ENCODE results near the gene KCNQ1. TPM values are rescaled to one million over a fixed set of nuclear protein-coding genes. Genes with fewer than 3 reads are reported as not detected.

The KCNQ1 gene
- total and polyA plus RNA-seq, 2 donors (not counting 3 experiments of a cell fraction or from before 2014, with no cell fraction given), result 0.07 to 0.09 TPM

DNA sequence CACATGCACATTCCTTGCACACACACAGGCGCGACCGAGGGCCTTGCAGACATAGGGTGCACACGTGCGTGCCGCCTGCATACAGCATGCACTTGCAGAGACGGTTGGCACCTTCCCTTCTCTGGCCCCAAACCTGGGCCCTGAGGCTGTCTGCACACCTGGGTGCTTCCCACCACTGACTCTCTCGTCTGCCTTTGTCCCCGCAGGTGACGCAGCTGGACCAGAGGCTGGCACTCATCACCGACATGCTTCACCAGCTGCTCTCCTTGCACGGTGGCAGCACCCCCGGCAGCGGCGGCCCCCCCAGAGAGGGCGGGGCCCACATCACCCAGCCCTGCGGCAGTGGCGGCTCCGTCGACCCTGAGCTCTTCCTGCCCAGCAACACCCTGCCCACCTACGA is 402.8 kb downstream of the KCNQ1 start:
- DNase-seq (ENCODE audit: low read depth, low spot score) (no peak), FAIRE-seq (no peak)
- CTCF ChIA-PET, result no interaction called here
- dilution Hi-C loops (cut with MboI; ENCODE audit: extremely low pct_ligation_motif_present, low sequenced_read_pairs) (no loop called here), intact Hi-C loops (cut with micrococcal nuclease) (no loop called here)
- H3K4me1 ChIP-seq (ENCODE audit: control insufficient read depth, extremely low read depth, insufficient read depth, low read length), result no peaks in the 10 kb centered on the region
- TF ChIP-seq POLR2A (IDR thresholded peaks at IDR 0.05; ENCODE audit: low read depth, low read length) (no peak), POLR2AphosphoS5 (IDR thresholded peaks at IDR 0.05; ENCODE audit: insufficient read depth, low read depth, low read length) (no peak), GATA2 (IDR thresholded peaks at IDR 0.05; ENCODE audit: insufficient read depth, insufficient read length, low read depth, low read length) (no peak), FOS (IDR thresholded peaks at IDR 0.05; ENCODE audit: borderline replicate concordance, insufficient read depth, low read length) (no peak), MYC (IDR thresholded peaks at IDR 0.05; ENCODE audit: low read depth, low read length) (no peak)
- no peak overlapping the region for H2AFZ ChIP-seq (ENCODE audit: low read depth, low read length)
- no peaks in the 10 kb centered on the region for H3K36me3 ChIP-seq (ENCODE audit: control insufficient read depth in 2 of 2, extremely low read depth in 1 of 2, insufficient read depth in 2 of 2, low read length in 2 of 2)
- H3K4me2 ChIP-seq (ENCODE audit: insufficient read depth, low read length), result no peak overlapping the region
- BruUV-seq (replicated peaks), result no TSS peak
- POLR2A ChIA-PET, result no interaction called here
- no peaks in the 10 kb centered on the region for H4K20me1 ChIP-seq (replicated peaks; ENCODE audit: control insufficient read depth, extremely low read depth, insufficient read depth, low read length)
- H3K27me3 ChIP-seq (ENCODE audit: control insufficient read depth in 2 of 2, insufficient read depth in 2 of 2, low read length in 2 of 2), result no peaks in the 10 kb centered on the region
- H3K9me1 ChIP-seq (replicated peaks; ENCODE audit: control insufficient read depth, extremely low read depth, insufficient read depth, low read length), result no peaks in the 10 kb centered on the region
- H3K27ac ChIP-seq (ENCODE audit: insufficient read depth, low read depth, low read length), result no peak overlapping the region
- no peak overlapping the region for H3K4me3 ChIP-seq (replicated peaks in 1 of 3; ENCODE audit: insufficient read depth in 1 of 3, low read depth in 1 of 3, low read length in 3 of 3)
- H3K9me3 ChIP-seq (replicated peaks; ENCODE audit: control insufficient read depth, insufficient read depth, low read length), result no peaks in the 10 kb centered on the region
- no peaks in the 10 kb centered on the region for H3K79me2 ChIP-seq (ENCODE audit: control insufficient read depth, insufficient read depth, low read length)
- H3K9ac ChIP-seq (replicated peaks; ENCODE audit: extremely low read depth, insufficient read depth, low read length), result no peak overlapping the region

DNA sequence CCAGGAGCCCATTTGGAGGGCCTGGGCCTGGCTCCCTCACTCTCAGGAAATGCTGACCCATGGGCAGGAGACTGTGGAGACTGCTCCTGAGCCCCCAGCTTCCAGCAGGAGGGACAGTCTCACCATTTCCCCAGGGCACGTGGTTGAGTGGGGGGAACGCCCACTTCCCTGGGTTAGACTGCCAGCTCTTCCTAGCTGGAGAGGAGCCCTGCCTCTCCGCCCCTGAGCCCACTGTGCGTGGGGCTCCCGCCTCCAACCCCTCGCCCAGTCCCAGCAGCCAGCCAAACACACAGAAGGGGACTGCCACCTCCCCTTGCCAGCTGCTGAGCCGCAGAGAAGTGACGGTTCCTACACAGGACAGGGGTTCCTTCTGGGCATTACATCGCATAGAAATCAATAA is 403.7 kb downstream of the KCNQ1 start:
- intact Hi-C loops (cut with micrococcal nuclease) (no loop called here), dilution Hi-C loops (cut with MboI; ENCODE audit: extremely low pct_ligation_motif_present, low sequenced_read_pairs) (no loop called here)
- H3K36me3 ChIP-seq (ENCODE audit: control insufficient read depth in 2 of 2, extremely low read depth in 1 of 2, insufficient read depth in 2 of 2, low read length in 2 of 2), result no peaks in the 10 kb centered on the region
- no peak overlapping the region for H3K4me3 ChIP-seq (replicated peaks in 1 of 3; ENCODE audit: insufficient read depth in 1 of 3, low read depth in 1 of 3, low read length in 3 of 3)
- no peaks in the 10 kb centered on the region for H3K9me3 ChIP-seq (replicated peaks; ENCODE audit: control insufficient read depth, insufficient read depth, low read length)
- no peak for FAIRE-seq
- no peaks in the 10 kb centered on the region for H3K9me1 ChIP-seq (replicated peaks; ENCODE audit: control insufficient read depth, extremely low read depth, insufficient read depth, low read length)
- no peak overlapping the region for H3K9ac ChIP-seq (replicated peaks; ENCODE audit: extremely low read depth, insufficient read depth, low read length)
- no peaks in the 10 kb centered on the region for H3K79me2 ChIP-seq (ENCODE audit: control insufficient read depth, insufficient read depth, low read length)
- DNase-seq (ENCODE audit: low read depth, low spot score), result no peak
- TF ChIP-seq, protein P1, sequence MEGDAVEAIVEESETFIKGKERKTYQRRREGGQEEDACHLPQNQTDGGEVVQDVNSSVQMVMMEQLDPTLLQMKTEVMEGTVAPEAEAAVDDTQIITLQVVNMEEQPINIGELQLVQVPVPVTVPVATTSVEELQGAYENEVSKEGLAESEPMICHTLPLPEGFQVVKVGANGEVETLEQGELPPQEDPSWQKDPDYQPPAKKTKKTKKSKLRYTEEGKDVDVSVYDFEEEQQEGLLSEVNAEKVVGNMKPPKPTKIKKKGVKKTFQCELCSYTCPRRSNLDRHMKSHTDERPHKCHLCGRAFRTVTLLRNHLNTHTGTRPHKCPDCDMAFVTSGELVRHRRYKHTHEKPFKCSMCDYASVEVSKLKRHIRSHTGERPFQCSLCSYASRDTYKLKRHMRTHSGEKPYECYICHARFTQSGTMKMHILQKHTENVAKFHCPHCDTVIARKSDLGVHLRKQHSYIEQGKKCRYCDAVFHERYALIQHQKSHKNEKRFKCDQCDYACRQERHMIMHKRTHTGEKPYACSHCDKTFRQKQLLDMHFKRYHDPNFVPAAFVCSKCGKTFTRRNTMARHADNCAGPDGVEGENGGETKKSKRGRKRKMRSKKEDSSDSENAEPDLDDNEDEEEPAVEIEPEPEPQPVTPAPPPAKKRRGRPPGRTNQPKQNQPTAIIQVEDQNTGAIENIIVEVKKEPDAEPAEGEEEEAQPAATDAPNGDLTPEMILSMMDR (IDR thresholded peaks at IDR 0.05; ENCODE audit: extremely low read depth in 1 of 2, insufficient read depth in 1 of 2, low read depth in 1 of 2, low read length in 2 of 2), result no peak
- TF ChIP-seq MYC (IDR thresholded peaks at IDR 0.05; ENCODE audit: low read depth, low read length), result no peak
- TF ChIP-seq POLR2AphosphoS5 (IDR thresholded peaks at IDR 0.05; ENCODE audit: insufficient read depth, low read depth, low read length), result no peak
- TF ChIP-seq JUN (IDR thresholded peaks at IDR 0.05; ENCODE audit: borderline replicate concordance, insufficient read depth, insufficient read length, low read depth), result no peak
- no peak for TF ChIP-seq GATA2 (IDR thresholded peaks at IDR 0.05; ENCODE audit: insufficient read depth, insufficient read length, low read depth, low read length)
- TF ChIP-seq POLR2A (IDR thresholded peaks at IDR 0.05; ENCODE audit: low read depth, low read length), result no peak
- TF ChIP-seq MAX (IDR thresholded peaks at IDR 0.05; ENCODE audit: insufficient read depth, insufficient read length), result no peak
- no peak for TF ChIP-seq EZH2 (IDR thresholded peaks at IDR 0.05; ENCODE audit: borderline replicate concordance, low read depth, low read length, severe bottlenecking)
- no peak for TF ChIP-seq FOS (IDR thresholded peaks at IDR 0.05; ENCODE audit: borderline replicate concordance, insufficient read depth, low read length)
- no TSS peak for BruUV-seq (replicated peaks)
- POLR2A ChIA-PET, result no interaction called here
- H3K27ac ChIP-seq (ENCODE audit: insufficient read depth, low read depth, low read length), result no peak overlapping the region
- H2AFZ ChIP-seq (ENCODE audit: low read depth, low read length), result no peak overlapping the region
- no peaks in the 10 kb centered on the region for H3K27me3 ChIP-seq (ENCODE audit: control insufficient read depth in 2 of 2, insufficient read depth in 2 of 2, low read length in 2 of 2)
- H4K20me1 ChIP-seq (replicated peaks; ENCODE audit: control insufficient read depth, extremely low read depth, insufficient read depth, low read length), result no peaks in the 10 kb centered on the region
- H3K4me2 ChIP-seq (ENCODE audit: insufficient read depth, low read length), result no peak overlapping the region
- no peaks in the 10 kb centered on the region for H3K4me1 ChIP-seq (ENCODE audit: control insufficient read depth, extremely low read depth, insufficient read depth, low read length)
- CTCF ChIA-PET, result no interaction called here
